GM18867 (cell line): ENCODE results near the gene PCDH18.
"Not testable (repeated sequence)": the region's sequence is repeated elsewhere in the genome, so short reads cannot be mapped to it uniquely, and the experiment has no call there.

Experiments
- ATAC-seq: cut with Tn5 transposase; IDR thresholded peaks from one replicate; pipeline ENCODE4 v1.9.1; 2021; ENCODE audit warnings: mild to moderate bottlenecking, moderate library complexity; ENCODE audit not compliant: unreplicated experiment

Gene PCDH18

DNA sequence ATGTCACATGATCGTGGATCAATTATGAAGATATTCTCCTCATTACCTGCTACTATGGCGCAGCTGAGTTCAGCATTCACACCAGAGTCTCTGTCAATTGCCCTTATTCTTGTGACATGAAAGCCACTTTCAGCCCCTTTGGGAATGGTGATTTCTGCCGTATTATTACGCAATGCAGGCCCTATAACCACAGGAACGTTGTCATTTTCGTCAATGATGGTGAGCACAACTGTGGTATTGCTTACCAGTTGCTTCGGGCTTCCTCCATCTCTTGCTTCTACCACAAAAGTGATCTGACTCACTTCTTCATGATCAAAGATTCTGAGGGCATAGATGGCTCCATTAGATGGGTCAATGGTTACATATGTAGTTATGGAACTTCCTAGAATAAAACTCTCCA, 2.1 kb downstream of the PCDH18 start:
- no peak for ATAC-seq

DNA sequence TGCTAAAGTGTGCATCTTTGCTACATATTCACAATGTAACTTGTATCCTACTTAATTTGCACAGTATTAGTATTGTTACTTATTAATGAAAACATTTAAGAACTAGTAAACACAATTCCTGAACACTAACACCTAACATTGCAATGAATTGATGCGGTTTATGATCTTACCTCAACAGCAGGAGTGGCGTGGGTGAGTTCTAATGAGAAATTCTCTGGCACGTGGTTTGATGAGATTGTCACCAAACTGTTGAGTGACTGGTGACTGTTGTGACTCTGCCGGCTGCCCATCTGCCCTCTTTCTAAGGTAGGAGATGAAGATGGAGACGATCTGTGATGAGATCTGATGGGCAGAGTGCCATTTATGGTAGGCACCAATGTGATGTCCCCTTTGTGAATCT, 2.9 kb downstream of the PCDH18 start:
- no peak for ATAC-seq

DNA sequence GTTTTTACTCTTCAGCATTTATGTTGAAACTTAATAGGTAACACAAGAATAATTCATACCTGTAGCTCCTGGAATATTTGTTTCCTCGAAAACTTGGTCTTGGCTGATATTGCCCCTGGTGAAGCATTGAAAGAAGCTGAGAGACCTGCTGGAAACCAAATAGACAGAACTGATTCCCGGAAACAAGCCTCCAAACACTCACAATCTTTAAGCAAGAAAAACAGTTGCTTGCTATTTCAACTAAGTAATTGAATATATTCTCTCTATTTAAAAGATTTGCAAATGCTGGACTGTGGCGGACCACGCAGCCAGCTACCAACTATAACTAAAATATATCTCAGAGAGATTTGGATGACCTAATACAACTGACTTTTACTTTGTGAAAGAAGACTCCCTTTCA, 3.6 kb downstream of the PCDH18 start:
- ATAC-seq: no peak

DNA sequence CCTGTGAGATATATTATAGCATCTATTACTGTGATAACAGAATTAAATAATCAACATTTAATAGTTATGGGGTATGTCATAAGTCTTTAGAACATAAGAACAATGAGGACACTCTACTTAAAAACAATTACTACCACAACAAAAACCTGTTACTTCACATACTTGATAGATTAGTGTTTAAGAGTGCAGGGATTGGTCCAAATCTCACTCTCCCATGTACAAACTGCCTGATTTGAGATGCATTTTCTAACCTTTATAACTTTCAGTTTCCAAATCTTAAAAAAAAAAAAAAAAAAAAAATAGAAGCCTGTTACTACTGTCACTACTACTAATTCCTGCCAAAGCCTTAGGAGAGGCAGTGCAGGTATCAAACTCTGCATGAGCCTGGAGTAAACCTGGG, 5.6 kb downstream of the PCDH18 start:
- no peak for ATAC-seq

DNA sequence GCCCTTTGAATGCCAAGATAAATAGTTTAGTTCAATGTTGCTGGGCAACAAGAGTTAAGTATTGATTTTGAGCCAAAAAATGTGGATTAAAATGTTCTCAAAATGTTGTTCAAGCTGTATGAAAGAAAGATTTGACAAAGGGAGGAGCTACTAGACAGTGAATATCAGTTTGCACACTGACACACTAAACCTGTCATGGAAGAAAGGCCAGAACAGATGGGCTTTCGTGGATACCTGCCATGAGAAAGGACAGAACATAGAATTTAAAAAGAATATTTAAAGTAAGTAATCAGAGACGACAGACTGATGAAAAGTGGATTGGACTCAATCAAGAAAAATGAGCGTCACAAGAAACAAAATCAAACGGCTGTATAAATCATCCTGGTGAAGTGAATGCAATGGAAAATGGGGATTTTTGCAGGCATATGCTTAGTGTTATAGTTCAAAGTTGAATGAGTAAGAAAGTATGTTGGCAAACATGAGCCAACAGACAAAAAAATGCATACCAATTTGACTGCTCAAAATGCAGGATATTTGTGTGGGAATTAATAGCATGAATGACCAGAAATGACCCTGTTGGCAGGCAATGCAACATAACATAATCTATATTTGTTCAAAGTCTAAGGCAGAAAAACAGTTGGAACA, 7.4 kb downstream of the PCDH18 start:
- no peak for ATAC-seq

DNA sequence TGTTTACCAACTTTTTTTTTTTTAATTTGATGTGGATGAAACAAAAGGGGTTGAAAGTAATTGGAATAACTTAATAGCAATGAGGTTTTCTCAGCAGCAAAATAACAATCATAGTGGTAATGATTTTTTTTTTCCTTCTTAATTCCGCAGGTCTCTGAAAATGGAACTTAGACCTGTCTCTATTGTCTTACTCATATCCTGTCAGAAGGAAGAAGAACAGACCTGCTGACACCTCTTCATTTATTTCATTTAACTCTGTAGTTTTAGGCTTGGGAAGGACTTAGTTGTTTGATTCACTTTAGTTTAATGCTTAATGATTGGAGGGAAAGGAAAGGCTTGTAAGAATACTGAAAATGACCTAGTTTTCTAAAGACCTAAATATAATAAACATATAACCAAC, 9.0 kb downstream of the PCDH18 start:
- no peak for ATAC-seq

DNA sequence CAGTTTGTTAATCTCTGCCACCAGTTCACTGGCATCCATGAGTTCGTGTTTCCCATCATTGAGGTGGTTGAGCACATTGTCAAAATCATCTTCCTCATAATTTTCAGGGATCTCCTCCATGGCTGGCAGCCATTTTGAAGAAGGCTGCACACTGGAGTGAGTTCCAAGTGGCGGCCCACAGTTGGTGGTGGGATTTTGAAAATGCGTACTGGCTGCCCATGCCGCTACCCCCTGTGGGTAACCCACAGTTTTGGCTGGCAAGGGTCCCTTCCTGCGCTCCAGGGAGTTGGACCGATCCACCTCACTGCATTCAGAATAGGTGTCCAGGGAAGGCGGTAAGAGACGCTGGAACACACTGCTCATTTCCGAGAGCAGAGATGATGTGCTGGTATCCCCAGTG, 11.2 kb downstream of the PCDH18 start:
- no peak for ATAC-seq

DNA sequence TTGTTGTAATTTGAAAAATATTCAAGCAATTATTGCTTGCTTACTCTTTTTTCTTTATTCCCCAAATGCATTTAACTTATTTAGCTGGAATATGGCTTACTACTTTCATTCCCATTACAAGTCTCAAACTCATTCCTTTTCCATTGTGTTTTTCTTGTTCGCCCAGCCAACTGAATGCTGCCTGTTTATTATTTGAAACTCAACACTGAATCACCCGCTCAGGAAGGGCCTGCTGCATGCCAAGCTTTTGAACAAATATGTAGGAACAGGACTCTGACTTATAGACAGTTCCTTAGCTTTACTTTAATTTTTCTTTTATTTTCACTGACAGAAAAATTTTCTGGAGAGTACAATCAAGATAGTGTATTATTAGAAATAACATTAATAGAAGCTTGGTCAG, 12.9 kb downstream of the PCDH18 start:
- no peak for ATAC-seq

DNA sequence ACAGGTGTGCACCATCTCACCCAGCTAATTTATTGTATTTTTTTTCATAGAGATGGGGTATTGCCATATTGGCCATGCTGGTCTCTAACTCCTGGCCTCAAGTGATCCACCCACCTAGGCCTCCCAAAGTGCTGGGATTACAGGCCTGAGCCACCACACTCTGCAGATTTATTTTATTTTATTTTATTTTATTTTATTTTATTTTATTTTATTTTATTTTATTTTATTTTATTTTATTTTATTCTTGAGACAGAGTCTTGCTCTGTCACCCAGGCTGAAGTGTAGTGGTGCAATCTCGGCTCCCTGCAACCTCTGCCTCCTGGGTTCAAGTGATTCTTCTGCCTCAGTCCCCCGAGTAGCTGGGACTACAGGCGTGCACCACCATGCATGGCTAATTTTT, 15.0 kb downstream of the PCDH18 start:
- not testable (repeated sequence) for ATAC-seq

DNA sequence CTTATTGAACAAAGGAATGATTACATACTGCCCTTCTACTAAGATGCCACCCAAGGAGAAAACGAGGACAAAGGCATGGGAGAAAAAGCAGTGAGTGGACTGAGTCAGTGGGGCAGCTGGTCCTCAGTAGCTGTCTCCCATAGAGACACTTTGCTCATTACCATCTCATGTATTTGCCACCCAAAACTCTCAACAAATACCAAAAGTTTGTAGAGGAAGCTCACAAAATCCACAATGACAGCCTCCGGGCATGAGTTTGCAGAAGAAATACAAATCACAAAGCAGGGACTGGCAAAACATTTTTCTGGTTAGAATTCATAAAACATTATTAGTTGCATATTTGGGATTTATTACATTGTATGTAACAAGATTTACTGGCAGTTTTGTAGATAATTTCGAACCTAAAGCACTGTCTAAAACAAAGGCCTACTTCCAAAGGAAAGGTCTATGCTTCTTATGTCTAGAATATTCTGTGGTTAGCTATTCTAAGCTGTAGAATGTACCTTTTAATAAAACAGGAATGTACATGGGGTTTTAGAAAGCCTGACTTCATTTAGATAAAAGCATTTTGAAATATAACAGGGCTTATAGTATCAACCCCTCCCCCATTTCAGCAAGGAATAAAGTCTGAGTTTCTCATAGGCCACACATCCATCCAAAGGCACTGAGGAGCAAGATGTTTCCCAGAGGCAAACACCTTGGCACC, 17.7 kb downstream of the PCDH18 start:
- ATAC-seq: no peak

DNA sequence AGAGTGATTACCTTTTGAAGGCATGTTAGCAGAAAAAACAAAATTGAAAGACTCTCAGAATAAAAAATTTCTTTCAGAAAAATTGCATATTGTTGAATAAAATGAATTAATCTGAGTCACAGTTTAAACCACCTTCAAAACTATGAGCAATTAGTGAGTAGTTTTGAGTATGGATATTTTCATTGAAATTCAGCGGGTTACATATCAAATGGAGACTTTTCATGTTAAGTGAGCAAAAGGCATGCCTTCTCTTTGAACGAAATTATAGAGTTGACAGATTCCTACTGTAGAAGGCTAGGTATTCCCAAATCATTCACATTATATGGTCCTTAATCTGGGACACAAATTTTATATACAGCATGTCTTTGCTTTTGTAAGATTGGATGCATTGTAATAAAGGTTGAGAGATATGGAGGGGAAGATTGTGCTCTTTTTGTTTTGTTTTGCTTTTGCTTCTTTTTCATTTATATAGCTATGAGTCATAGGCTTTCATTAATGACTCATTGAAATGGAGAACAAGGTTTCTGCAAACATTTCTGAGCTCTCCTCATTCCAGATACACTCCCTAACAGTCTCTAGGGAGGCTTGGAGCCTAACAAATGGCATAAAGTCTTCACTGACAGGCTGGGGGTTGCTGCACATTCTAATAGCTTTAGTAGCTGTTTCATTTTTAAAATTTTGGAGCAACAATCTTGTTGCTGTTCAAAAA, 21.6 kb downstream of the PCDH18 start:
- peak; percentile 83 for ATAC-seq

DNA sequence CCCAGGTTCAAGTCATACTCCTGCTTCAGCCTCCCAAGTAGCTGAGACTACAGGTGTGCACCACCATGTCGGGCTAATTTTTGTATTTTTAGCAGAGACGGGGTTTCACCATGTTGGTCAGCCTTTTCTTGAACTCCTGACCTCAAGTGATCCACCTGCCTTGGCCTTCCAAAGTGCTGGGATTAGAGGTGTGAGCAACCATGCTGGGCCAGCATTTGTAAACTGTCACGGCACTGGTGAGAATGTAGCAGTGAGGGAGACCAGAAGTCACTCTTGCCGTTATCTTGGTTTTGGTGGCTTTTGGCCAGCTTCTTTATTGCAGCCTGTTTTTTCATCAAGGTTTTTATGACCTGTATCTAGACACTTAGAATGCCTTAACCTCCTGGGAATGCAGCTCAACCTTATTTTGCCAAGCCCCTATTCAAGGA, 22.4 kb downstream of the PCDH18 start:
- ATAC-seq: no peak

DNA sequence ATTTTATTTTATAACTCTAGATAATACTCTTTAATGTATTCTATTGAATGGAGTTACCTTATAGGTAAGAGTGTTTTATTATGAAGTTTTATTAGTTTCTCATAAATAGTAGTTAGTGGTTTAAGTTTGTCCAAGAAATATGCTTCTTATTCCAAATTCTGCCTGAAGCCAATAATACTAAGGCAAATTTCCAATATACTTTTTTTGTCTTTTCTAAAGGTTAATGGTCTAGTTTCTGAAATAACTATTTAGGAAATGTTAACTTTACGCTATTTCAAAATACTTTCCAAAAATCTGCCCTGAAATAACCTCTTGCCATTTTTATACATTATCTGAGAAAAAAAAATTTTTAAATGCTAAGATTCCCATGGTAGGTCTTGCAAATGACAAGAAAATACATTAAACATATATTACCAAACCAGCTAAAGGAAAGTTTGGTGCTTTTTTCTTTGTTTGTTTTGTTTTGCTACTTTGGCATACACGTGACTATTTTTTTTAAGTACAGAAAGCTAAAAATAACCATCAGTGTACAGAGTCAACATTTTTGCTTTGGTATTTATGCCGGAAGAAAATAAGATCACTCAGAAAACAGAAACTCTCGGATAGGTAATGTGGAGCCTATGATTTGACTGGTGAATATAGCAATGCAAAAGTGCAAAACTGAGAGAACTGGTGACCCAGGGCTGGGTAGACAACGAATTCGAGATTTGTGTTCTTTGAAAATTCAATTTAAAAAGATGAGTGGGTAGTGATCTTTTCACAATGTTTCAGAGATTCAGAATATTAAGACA, 29.8 kb downstream of the PCDH18 start:
- no peak for ATAC-seq

DNA sequence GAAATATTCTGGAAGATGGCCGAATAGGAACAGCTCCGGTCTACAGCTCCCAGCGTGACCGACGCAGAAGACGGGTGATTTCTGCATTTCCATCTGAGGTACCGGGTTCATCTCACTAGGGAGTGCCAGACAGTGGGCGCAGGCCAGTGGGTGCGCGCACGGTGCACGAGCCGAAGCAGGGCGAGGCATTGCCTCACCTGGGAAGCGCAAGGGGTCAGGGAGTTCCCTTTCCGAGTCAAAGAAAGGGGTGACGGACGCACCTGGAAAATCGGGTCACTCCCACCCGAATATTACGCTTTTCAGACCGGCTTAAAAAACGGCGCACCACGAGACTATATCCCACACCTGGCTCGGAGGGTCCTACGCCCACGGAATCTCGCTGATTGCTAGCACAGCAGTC, 36.0 kb downstream of the PCDH18 start:
- ATAC-seq: not testable (repeated sequence)

DNA sequence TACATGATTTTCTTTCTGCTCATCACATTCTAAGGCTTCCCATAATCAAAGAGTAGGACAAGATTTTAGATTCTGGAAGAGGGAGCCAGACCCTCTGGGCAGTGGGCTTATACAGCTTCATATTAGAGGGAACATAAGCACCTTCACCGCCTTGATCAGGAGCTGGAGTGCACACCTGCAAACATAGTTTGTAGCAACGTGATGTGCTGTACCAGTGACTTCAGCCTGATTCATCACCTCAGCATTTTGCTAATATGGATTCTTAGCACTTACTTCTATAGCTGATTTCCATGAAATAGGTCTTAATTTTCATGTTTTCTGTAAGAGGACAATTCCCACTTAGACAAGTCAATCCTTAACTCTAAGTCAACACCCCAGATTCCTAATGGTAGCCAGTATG, 36.7 kb downstream of the PCDH18 start:
- ATAC-seq: no peak

DNA sequence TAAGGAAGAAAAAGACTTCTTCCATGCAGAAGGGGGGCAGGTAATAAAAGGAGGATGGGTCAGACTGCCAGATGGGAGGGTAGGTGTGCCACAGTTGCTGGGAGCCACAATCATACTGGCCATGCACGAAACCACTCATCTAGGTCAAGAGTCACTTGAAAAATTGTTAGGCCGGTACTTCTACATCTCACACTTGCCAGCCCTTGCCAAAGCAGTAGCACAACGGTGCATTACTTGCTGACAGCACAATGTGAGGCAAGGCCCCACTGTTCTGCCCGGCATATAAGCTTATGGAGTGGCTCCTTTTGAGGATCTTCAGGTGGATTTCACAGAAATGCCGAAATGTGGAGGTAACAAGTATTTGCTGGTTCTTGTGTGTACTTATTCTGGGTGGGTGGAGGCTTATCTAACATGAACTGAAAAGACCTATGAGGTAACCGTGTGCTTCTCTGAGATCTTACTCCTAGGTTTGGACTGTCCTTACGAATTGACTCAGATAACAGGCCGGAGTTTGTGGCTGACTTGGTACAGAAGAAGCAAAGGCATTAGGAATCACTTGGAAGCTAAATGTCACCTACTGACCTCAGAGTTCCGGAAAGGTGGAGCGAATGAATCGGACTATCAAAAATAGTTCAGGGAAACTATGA, 48.9 kb downstream of the PCDH18 start:
- ATAC-seq: not testable (repeated sequence)

DNA sequence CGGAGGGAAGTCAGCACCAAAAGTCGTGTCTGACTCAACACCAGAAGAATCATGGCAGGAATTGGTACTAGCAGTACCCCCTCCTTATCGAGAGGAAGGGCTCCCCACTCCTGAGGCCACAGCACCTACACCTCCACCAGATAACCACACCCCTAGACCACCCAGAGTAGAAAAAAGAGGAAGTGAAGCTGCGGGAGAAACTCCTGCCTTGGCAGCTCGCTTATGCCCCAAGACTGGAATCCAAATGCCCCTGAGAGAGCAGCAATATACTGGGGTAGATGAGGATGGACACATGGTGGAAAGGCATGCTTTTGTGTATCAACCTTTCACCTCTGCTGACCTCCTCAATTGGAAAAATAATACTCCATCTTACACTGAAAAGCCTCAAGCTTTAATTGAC, 52.6 kb downstream of the PCDH18 start:
- ATAC-seq: not testable (repeated sequence)

DNA sequence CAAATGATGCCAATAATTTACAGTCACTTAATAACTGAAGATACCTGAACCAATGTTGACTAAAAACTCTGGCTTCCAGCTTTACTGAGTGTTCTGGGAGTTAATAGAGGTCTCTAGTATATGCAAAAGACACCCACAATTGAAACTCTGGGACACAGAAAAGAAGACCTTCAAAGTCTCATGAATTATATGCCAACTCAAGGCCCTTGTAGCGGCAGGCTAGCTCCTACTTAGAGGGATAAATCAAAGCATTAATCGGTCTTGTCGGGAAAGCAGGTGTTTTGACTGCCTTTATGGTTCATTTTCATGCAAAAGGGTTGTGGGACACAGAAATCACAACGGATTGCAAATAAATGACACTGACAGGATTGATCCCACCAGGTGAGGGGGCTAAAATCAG, 55.9 kb downstream of the PCDH18 start:
- no peak for ATAC-seq

DNA sequence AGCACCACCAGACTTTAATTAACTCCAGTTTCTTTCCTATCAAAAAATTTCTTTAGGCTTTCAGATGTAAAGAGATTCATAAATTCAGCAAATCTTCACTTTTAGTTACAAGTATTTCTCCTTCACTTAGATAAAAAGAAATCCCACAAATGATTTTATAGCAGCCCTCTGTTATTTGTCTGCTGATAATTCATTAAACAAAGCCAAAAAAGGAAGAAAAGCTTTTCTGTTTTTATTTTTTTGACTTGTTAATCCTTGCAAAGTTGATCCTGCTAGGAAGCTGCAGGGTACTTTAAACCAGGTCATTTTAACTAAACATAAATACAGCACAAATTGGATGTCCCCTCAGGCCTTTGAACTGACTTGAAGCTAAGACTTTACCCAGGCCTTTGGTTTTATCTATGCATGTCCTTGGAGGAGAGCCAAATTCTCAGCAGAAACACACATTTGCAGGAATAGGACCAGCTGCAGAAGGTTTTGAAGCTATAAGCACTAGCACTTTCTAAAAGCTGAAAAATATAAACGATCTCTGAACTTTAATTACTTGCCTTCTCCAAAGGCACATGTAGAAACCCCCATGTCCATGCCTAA, 57.5 kb downstream of the PCDH18 start:
- ATAC-seq: no peak

DNA sequence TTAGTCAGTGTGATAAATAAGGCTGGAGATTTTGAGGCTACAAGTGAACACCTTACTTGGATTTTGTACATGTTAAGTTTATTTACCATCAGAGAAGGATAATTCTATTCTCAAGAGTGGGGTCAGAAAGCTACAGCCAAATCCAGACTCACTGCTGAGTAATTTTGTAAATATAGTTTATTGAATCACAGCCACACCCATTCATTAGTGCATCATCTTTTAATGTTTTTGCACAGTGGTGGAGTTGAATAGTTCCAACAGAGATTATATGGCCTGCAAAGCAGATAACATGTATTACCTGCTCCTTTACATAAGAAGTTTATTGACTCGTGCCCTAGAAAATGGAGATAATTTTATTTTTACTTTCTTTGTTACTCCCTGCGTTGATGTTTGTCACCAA, 60.4 kb downstream of the PCDH18 start:
- ATAC-seq: no peak

DNA sequence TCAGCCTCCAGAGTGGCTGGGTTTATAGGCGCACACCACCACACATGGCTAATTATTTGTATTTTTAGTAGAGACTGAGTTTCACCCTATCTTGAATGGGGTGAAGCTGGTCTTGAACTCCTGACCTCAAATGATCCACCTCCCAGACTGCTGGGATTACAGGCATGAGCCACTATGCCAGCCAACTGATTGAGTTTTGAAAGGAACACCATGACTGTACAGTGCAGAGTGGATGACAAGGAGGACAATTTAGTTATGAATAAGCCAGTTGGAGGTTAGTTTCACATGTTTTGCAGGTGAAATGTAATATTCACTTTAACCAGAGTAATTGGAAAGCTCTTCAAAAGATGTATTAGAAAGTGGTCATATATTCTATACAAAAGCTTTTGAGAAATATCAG, 60.8 kb downstream of the PCDH18 start:
- ATAC-seq: no peak
